PFSK-1 (cell line): Measurements from ENCODE around the gene IL4I1.

Experiments used
- POLR2AphosphoS5 ChIP-seq: IDR thresholded peaks from 2 replicates; pipeline ENCODE4 v1.6.1; 2012; ENCODE audit warnings: low read depth, mild to moderate bottlenecking, control low read depth, low read length, moderate library complexity
- TAF1 ChIP-seq: IDR thresholded peaks from 2 replicates; pipeline ENCODE4 v1.6.1; 2012; ENCODE audit warnings: low read length, control low read depth, borderline replicate concordance; ENCODE audit not compliant: insufficient read depth
- TF ChIP-seq, protein P1 (sequence below), 2 experiments: IDR thresholded peaks; 2 replicates each; pipeline versions ENCODE4 v1.6.1 to v1.8.0; 2011 to 2012; ENCODE audit warnings: low read depth in 2 of 2, low read length in 2 of 2, control low read depth in 1 of 2, inconsistent platforms in 1 of 2, mild to moderate bottlenecking in 1 of 2, moderate library complexity in 1 of 2; ENCODE audit not compliant: insufficient read depth in 1 of 2

DNA sequence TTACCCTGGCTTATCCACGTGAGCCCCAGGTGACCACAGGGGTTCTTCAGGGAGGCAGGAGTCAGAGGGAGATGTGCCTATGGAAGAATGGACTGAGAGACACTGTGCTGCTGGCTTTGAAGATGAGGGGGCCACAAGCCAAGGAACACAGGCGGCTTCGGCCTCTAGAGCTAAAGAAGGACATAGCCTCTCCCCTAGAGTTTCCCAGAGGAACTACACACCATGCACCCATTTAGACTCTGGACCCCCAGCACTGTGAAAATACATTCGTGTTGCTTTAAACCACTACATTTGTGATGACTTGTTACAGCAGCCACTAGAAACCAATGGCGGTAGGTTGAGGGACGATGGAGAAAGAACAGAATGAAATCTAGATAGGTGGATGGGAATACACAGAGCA, 18.6 kb upstream of the IL4I1 start:
- TF ChIP-seq, protein P1, sequence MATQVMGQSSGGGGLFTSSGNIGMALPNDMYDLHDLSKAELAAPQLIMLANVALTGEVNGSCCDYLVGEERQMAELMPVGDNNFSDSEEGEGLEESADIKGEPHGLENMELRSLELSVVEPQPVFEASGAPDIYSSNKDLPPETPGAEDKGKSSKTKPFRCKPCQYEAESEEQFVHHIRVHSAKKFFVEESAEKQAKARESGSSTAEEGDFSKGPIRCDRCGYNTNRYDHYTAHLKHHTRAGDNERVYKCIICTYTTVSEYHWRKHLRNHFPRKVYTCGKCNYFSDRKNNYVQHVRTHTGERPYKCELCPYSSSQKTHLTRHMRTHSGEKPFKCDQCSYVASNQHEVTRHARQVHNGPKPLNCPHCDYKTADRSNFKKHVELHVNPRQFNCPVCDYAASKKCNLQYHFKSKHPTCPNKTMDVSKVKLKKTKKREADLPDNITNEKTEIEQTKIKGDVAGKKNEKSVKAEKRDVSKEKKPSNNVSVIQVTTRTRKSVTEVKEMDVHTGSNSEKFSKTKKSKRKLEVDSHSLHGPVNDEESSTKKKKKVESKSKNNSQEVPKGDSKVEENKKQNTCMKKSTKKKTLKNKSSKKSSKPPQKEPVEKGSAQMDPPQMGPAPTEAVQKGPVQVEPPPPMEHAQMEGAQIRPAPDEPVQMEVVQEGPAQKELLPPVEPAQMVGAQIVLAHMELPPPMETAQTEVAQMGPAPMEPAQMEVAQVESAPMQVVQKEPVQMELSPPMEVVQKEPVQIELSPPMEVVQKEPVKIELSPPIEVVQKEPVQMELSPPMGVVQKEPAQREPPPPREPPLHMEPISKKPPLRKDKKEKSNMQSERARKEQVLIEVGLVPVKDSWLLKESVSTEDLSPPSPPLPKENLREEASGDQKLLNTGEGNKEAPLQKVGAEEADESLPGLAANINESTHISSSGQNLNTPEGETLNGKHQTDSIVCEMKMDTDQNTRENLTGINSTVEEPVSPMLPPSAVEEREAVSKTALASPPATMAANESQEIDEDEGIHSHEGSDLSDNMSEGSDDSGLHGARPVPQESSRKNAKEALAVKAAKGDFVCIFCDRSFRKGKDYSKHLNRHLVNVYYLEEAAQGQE (IDR thresholded peaks at IDR 0.05; ENCODE audit: insufficient read depth in 1 of 2, low read depth in 2 of 2, low read length in 2 of 2): no peak
- TF ChIP-seq POLR2AphosphoS5 (no peak), TAF1 (no peak)
